AG04450 (cell line): ENCODE results near the gene ENTPD1. TPM values are rescaled to one million over a fixed set of nuclear protein-coding genes. Genes with fewer than 3 reads are reported as not detected.

Experiments used
- CTCF ChIA-PET: fragments of 300-600, 350-600 bp; formaldehyde crosslinking; extraction: SDS; loops from one replicate; lab custom pipeline; 2022; ENCODE audit warnings: antibody characterized with exemption, inconsistent platforms; lab: Charles Lee
- POLR2A ChIA-PET: fragments of 350-600 bp; formaldehyde crosslinking; extraction: SDS; loops from one replicate; lab custom pipeline; 2021; ENCODE audit warnings: antibody characterized with exemption, inconsistent platforms; lab: Yijun Ruan, JAX
- DNase-seq: peaks from one replicate; pipeline ENCODE4 v3.0.0-alpha.2; 2011; ENCODE audit warnings: low read depth, low spot score
- H3K27ac ChIP-seq: one replicate; pipeline ENCODE4 v1.5.1; 2012; ENCODE audit warnings: low read depth, low read length, control low read depth
- H3K27me3 ChIP-seq: one replicate; pipeline ENCODE4 v1.6.0; 2012; ENCODE audit warnings: low read length; ENCODE audit not compliant: control insufficient read depth, insufficient read depth
- H3K4me3 ChIP-seq: 2 replicates; pipeline ENCODE4 v1.5.1; 2011; ENCODE audit warnings: mild to moderate bottlenecking, low read depth, low read length, control low read depth
- H3K9me3 ChIP-seq: 2 replicates; pipeline ENCODE4 v1.5.1; 2012; ENCODE audit warnings: low read length; ENCODE audit not compliant: control insufficient read depth, insufficient read depth
- CTCF ChIP-seq: IDR thresholded peaks from 2 replicates; pipeline ENCODE4 v1.5.1; 2011; ENCODE audit warnings: low read depth, low read length, control low read depth, inconsistent platforms
- polyA plus RNA-seq: library from polyadenylated mRNA; depleted of rRNA; stranded (reverse); fragments of >200 nt; gene quantifications from 2 replicates; pipeline ENCODE4 v1.2.3, GENCODE V29; 2011

The ENTPD1 gene
- polyA plus RNA-seq, 1 experiment = 0.07 TPM

GRCh38 chr10:95831515-95831914 is 75.6 kb downstream of the ENTPD1 start:
- H3K9me3 ChIP-seq = no peaks in the 10 kb centered on the region
- no peak overlapping the region for H3K27ac ChIP-seq
- ChIA-PET CTCF (interaction anchor here (4.2 to 25.7 kb wide), 2 partner anchors 10 to 138 kb away, joined by 32 to 881 read pairs; partner anchors contain the start of gene TCTN3), POLR2A (no interaction called here)
- no peaks in the 10 kb centered on the region for H3K27me3 ChIP-seq
- no peak for TF ChIP-seq CTCF
- H3K4me3 ChIP-seq = no peak overlapping the region
- no peak for DNase-seq

GRCh38 chr10:95832216-95833041 is 76.5 kb downstream of the ENTPD1 start:
- no peak overlapping the region for H3K27ac ChIP-seq
- TF ChIP-seq CTCF = no peak
- H3K9me3 ChIP-seq = no peaks in the 10 kb centered on the region
- no peak for DNase-seq
- CTCF ChIA-PET = interaction anchor here (1.5 to 25.7 kb wide), 3 partner anchors 10 to 139 kb away, joined by 5 to 881 read pairs (median 24); partner anchors contain the start of gene TCTN3
- POLR2A ChIA-PET = no interaction called here
- no peaks in the 10 kb centered on the region for H3K27me3 ChIP-seq
- no peak overlapping the region for H3K4me3 ChIP-seq

- no peak overlapping the region for H3K27ac ChIP-seq
- ChIA-PET POLR2A (no interaction called here), CTCF (interaction anchor here (1.5 to 25.7 kb wide), 3 partner anchors 9 to 140 kb away, joined by 5 to 881 read pairs (median 24); partner anchors contain the start of gene TCTN3)
- H3K27me3 ChIP-seq = no peaks in the 10 kb centered on the region
- no peak for DNase-seq
- H3K4me3 ChIP-seq = no peak overlapping the region
- TF ChIP-seq CTCF = no peak
- no peaks in the 10 kb centered on the region for H3K9me3 ChIP-seq
Observed at GRCh38 chr10:95833042-95833610, 77.2 kb downstream of the ENTPD1 start.

DNA sequence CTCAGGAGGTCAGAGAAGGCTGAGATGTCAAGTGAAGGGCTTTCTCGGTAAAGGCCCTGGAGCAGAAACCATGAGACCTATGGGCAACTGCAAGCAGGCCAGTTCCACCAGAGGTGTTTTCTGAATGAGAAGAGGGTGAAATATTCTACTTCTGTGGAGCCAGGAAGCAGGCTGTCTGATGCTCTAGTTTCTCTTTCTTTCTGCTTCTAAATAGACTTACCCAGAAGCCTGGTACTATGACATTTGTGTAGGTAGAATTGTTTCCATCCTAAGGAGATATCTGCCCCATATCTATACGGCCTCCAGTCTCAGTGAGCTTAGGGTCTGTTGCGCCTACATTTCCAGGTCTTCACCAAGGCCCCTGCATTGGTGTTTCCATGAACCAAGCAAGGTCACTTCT is 78.4 kb downstream of the ENTPD1 start:
- H3K9me3 ChIP-seq = no peaks in the 10 kb centered on the region
- CTCF ChIA-PET = interaction anchor here (0.7 to 25.7 kb wide), 4 partner anchors 8 to 501 kb away, joined by 3 to 881 read pairs (median 14); partner anchors contain the start of gene TCTN3
- POLR2A ChIA-PET = interaction anchor here (1.1 kb wide), 1 partner anchor 10 kb away, joined by 3 read pairs; no protein-coding TSS in a partner anchor
- no peak overlapping the region for H3K27ac ChIP-seq
- no peak for DNase-seq
- no peak for TF ChIP-seq CTCF
- no peaks in the 10 kb centered on the region for H3K27me3 ChIP-seq
- no peak overlapping the region for H3K4me3 ChIP-seq
